Superior temporal gyrus (tissue), 1 donor: ENCODE data around the gene ANXA11.
"Not testable (repeated sequence)": the region's sequence is repeated elsewhere in the genome, so short reads cannot be mapped to it uniquely, and the experiment has no call there.

ENCODE experiments used
- DNase-seq: peaks from one replicate; pipeline ENCODE4 v3.0.0-alpha.2; 2016; ENCODE audit errors: extremely low spot score

ANXA11 gene

GRCh38 chr10:80205477-80206276 is at the start of gene ANXA11:
ANXA11 (minus strand) TSS chr10:80205537; CDS start chr10:80172861, 32,676 bp downstream.
- DNase-seq, result no peak

GRCh38 chr10:80254726-80255125 is 49.4 kb upstream of the ANXA11 start:
- DNase-seq, result not testable (repeated sequence)

- DNase-seq, result not testable (repeated sequence)
Measured at GRCh38 chr10:80253963-80254271, 48.6 kb upstream of the ANXA11 start.

GRCh38 chr10:80253266-80253962 is 48.1 kb upstream of the ANXA11 start:
- DNase-seq, result no peak

GRCh38 chr10:80252296-80252887 is 47.1 kb upstream of the ANXA11 start:
- no peak for DNase-seq

GRCh38 chr10:80251703-80252280 is 46.5 kb upstream of the ANXA11 start:
- DNase-seq, result not testable (repeated sequence)

GRCh38 chr10:80250399-80250798 is 45.1 kb upstream of the ANXA11 start:
- not testable (repeated sequence) for DNase-seq

- not testable (repeated sequence) for DNase-seq
Measured at GRCh38 chr10:80249906-80250305, 44.6 kb upstream of the ANXA11 start.

- DNase-seq, result not testable (repeated sequence)
Measured at GRCh38 chr10:80247611-80248010, 42.3 kb upstream of the ANXA11 start.

- DNase-seq, result not testable (repeated sequence)
Measured at GRCh38 chr10:80244371-80244770, 39.0 kb upstream of the ANXA11 start.

GRCh38 chr10:80242341-80242740 is 37.0 kb upstream of the ANXA11 start:
- not testable (repeated sequence) for DNase-seq

GRCh38 chr10:80236457-80236856 is 31.1 kb upstream of the ANXA11 start:
- DNase-seq, result not testable (repeated sequence)

GRCh38 chr10:80234331-80235235 is 29.2 kb upstream of the ANXA11 start:
- not testable (repeated sequence) for DNase-seq

- DNase-seq, result not testable (repeated sequence)
Measured at GRCh38 chr10:80233871-80234270, 28.5 kb upstream of the ANXA11 start.

GRCh38 chr10:80226723-80227122 is 21.4 kb upstream of the ANXA11 start:
- not testable (repeated sequence) for DNase-seq

GRCh38 chr10:80223031-80223419 is 17.7 kb upstream of the ANXA11 start:
- DNase-seq, result not testable (repeated sequence)

GRCh38 chr10:80218878-80219277 is 13.5 kb upstream of the ANXA11 start:
- not testable (repeated sequence) for DNase-seq

GRCh38 chr10:80214368-80214982 is 9.1 kb upstream of the ANXA11 start:
- not testable (repeated sequence) for DNase-seq

GRCh38 chr10:80212535-80213115 is 7.3 kb upstream of the ANXA11 start:
- DNase-seq, result not testable (repeated sequence)

- no peak for DNase-seq
Measured at GRCh38 chr10:80211786-80212185, 6.4 kb upstream of the ANXA11 start.
